ENCODE data around the gene SPATA4. TPM values are rescaled to one million over a fixed set of nuclear protein-coding genes. Genes with fewer than 3 reads are reported as not detected.

The SPATA4 gene
- total and polyA plus RNA-seq, 10 of the 15 experiments (the other 5 are each of a cell fraction or from before 2014, with no cell fraction given) = not detected

DNA sequence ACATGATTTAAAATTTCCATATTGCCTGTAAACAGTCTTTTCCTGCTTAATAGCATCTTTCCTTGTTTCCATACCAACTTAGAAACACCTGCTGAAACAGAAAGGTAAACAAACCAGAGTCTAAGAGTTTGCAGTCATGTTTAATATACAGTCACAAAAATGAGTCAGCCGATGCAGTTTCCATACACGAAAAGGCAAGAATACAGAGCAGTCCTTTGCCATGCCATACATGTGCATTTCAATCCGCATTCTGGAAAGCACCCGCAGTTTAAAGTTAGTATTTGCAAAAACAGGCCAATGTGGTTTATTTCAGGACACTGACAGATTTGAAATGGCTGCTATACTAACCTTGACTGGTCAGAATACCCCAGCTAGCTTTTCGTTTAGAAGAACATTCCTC lies 41.6 kb upstream of the SPATA4 start (continued):
- TF ChIP-seq, protein P1, sequence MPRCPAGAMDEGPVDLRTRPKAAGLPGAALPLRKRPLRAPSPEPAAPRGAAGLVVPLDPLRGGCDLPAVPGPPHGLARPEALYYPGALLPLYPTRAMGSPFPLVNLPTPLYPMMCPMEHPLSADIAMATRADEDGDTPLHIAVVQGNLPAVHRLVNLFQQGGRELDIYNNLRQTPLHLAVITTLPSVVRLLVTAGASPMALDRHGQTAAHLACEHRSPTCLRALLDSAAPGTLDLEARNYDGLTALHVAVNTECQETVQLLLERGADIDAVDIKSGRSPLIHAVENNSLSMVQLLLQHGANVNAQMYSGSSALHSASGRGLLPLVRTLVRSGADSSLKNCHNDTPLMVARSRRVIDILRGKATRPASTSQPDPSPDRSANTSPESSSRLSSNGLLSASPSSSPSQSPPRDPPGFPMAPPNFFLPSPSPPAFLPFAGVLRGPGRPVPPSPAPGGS (IDR thresholded peaks at IDR 0.05; ENCODE audit: borderline replicate concordance, insufficient read depth, low read depth, low read length, poor library complexity, severe bottlenecking) = no peak
- TF ChIP-seq ZNF24 (IDR thresholded peaks at IDR 0.05) (no peak), IKZF1 (conservative IDR thresholded peaks at IDR 0.05) (no peak), NBN (IDR thresholded peaks at IDR 0.05) (no peak), STAT1 (conservative IDR thresholded peaks at IDR 0.05) (no peak), KAT2A (conservative IDR thresholded peaks at IDR 0.05; ENCODE audit: control insufficient read depth, low read depth, low read length) (no peak)
- TF ChIP-seq, protein P2, sequence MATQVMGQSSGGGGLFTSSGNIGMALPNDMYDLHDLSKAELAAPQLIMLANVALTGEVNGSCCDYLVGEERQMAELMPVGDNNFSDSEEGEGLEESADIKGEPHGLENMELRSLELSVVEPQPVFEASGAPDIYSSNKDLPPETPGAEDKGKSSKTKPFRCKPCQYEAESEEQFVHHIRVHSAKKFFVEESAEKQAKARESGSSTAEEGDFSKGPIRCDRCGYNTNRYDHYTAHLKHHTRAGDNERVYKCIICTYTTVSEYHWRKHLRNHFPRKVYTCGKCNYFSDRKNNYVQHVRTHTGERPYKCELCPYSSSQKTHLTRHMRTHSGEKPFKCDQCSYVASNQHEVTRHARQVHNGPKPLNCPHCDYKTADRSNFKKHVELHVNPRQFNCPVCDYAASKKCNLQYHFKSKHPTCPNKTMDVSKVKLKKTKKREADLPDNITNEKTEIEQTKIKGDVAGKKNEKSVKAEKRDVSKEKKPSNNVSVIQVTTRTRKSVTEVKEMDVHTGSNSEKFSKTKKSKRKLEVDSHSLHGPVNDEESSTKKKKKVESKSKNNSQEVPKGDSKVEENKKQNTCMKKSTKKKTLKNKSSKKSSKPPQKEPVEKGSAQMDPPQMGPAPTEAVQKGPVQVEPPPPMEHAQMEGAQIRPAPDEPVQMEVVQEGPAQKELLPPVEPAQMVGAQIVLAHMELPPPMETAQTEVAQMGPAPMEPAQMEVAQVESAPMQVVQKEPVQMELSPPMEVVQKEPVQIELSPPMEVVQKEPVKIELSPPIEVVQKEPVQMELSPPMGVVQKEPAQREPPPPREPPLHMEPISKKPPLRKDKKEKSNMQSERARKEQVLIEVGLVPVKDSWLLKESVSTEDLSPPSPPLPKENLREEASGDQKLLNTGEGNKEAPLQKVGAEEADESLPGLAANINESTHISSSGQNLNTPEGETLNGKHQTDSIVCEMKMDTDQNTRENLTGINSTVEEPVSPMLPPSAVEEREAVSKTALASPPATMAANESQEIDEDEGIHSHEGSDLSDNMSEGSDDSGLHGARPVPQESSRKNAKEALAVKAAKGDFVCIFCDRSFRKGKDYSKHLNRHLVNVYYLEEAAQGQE (IDR thresholded peaks at IDR 0.05; ENCODE audit: low read depth, low read length) = no peak

DNA sequence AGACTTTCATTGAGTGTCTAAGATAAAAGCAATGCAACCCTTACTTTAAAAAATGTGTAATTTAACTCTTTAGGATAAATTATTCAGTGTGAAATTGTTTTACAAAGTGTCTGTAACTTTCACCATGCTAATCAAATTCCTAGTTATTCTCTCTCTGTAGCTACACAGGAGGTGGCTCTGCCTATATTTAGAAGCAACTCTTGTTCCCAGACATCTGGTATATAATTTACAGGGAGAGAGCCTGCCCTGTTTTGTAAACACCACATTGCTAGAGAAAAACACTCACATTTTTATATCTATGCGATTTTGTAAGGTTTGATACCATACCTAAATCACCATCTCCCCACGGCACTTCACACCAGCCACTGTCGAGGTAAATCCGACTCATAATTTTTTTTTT lies 35.5 kb upstream of the SPATA4 start:
- ChIA-PET RAD21 (ENCODE audit: unreplicated experiment) (no interaction called here), POLR2A (no interaction called here)
- no peak overlapping the region for H3K4me2 ChIP-seq (ENCODE audit: control insufficient read depth, insufficient read depth)
- no peak for TF ChIP-seq HDAC2 (IDR thresholded peaks at IDR 0.05)
- TF ChIP-seq NRF1 (conservative IDR thresholded peaks at IDR 0.05; ENCODE audit: low read depth, low read length) = no peak
- TF ChIP-seq CBX3 (IDR thresholded peaks at IDR 0.05; ENCODE audit: borderline replicate concordance, low read depth) = no peak
- TF ChIP-seq, protein P3, sequence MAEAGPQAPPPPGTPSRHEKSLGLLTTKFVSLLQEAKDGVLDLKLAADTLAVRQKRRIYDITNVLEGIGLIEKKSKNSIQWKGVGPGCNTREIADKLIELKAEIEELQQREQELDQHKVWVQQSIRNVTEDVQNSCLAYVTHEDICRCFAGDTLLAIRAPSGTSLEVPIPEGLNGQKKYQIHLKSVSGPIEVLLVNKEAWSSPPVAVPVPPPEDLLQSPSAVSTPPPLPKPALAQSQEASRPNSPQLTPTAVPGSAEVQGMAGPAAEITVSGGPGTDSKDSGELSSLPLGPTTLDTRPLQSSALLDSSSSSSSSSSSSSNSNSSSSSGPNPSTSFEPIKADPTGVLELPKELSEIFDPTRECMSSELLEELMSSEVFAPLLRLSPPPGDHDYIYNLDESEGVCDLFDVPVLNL (IDR thresholded peaks at IDR 0.05; ENCODE audit: low read depth, low read length) = no peak
- TF ChIP-seq CHD1 (IDR thresholded peaks at IDR 0.05; ENCODE audit: low read depth, low read length) = no peak
- no peak for TF ChIP-seq PAX5 (IDR thresholded peaks at IDR 0.05; ENCODE audit: borderline replicate concordance, low read depth, low read length)
- TF ChIP-seq ZBED1 (IDR thresholded peaks at IDR 0.05; ENCODE audit: borderline replicate concordance) = no peak
- no peak for TF ChIP-seq KAT2A (conservative IDR thresholded peaks at IDR 0.05; ENCODE audit: control insufficient read depth, low read depth, low read length)
- no peak for TF ChIP-seq SREBF1 (IDR thresholded peaks at IDR 0.05; ENCODE audit: low read length)
- TF ChIP-seq, protein P1 (IDR thresholded peaks at IDR 0.05; ENCODE audit: borderline replicate concordance, insufficient read depth, low read depth, low read length, poor library complexity, severe bottlenecking) = no peak
- TF ChIP-seq SP1 (IDR thresholded peaks at IDR 0.05; ENCODE audit: low read depth, low read length) = no peak
- no peak for TF ChIP-seq ZNF622 (IDR thresholded peaks at IDR 0.05)
- no peak for TF ChIP-seq RELA (IDR thresholded peaks at IDR 0.05; ENCODE audit: borderline replicate concordance, partially characterized antibody)

More for the DNA sequence above, 35.5 kb upstream of the SPATA4 start:
- no peaks in the 10 kb centered on the region for H3K36me3 ChIP-seq (ENCODE audit: control insufficient read depth in 2 of 2, insufficient read depth in 2 of 2, low read length in 1 of 2)
- ChIA-PET SMC1A (ENCODE audit: uncharacterized antibody, unreplicated experiment) (interaction anchor here (0.7 kb wide), 1 partner anchor 12 kb away, joined by 3 read pairs; no protein-coding TSS in a partner anchor), CTCF (no interaction called here)
- no peaks in the 10 kb centered on the region for H3K4me1 ChIP-seq (ENCODE audit: control insufficient read depth, insufficient read depth, low read length)
- H3K27ac ChIP-seq (ENCODE audit: control insufficient read depth, insufficient read depth) = no peak overlapping the region
- no peak for DNase-seq (ENCODE audit: low read depth, low spot score)
- BruUV-seq (replicated peaks) = no TSS peak
- no peak overlapping the region for H3K4me3 ChIP-seq
- no peaks in the 10 kb centered on the region for H3K9me3 ChIP-seq (replicated peaks; ENCODE audit: control insufficient read depth, insufficient read depth, low read length)
- WGBS (ENCODE audit: insufficient coverage, insufficient replicate concordance, low lambda C conversion rate, missing lambda C conversion rate) = 30% methylated on average over 4 of the region's 4 CpGs
- in situ Hi-C loops (cut with MboI) (no loop called here), intact Hi-C loops (cut with micrococcal nuclease; ENCODE audit: unreplicated experiment) (no loop called here)
- no peaks in the 10 kb centered on the region for H4K20me1 ChIP-seq (ENCODE audit: control insufficient read depth, insufficient read depth)
- no peak overlapping the region for H2AFZ ChIP-seq (ENCODE audit: control insufficient read depth, low read depth, low read length)
- H3K9ac ChIP-seq (ENCODE audit: control insufficient read depth, insufficient read depth, low read length) = no peak overlapping the region
- H3K79me2 ChIP-seq (ENCODE audit: control insufficient read depth, insufficient read depth, low read length) = no peaks in the 10 kb centered on the region
- no peak for FAIRE-seq
- ATAC-seq = no peak
- H3K27me3 ChIP-seq (replicated peaks in 1 of 2; ENCODE audit: control insufficient read depth in 2 of 2, insufficient read depth in 2 of 2, low read length in 1 of 2) = no peaks in the 10 kb centered on the region
